ENCODE results near the gene NAGPA.

NAGPA gene

DNA sequence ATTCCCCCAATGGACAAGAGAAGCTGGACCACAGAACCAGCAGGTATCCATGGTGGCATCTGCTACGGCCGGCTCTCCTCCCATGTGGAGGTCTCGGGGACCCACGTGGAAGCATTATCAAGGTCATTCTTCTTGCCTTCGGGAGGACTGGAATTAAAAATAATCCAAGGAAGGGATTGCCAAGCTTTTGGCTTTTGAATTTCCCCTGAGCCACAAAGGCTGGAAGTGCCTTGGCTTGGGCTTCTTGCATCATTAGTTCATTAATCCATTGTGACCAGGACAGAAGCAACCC is 16.1 kb downstream of the NAGPA start:
- TF ChIP-seq CTCF (IDR thresholded peaks at IDR 0.05; ENCODE audit: poor library complexity, severe bottlenecking) = no peak
- Histone ChIP-seq H3K4me3 (ENCODE audit: severe bottlenecking) (no peak overlapping the region), H3K27me3 (ENCODE audit: insufficient read depth, poor library complexity, severe bottlenecking) (no peaks in the 10 kb centered on the region), H3K27ac (ENCODE audit: poor library complexity, severe bottlenecking) (no peak overlapping the region), H3K4me1 (ENCODE audit: insufficient read depth, poor library complexity, severe bottlenecking) (no peaks in the 10 kb centered on the region), H3K9me3 (ENCODE audit: severe bottlenecking) (no peaks in the 10 kb centered on the region), H3K36me3 (ENCODE audit: low read depth) (no peaks in the 10 kb centered on the region)
- DNase-seq (ENCODE audit: low spot score) (no peak), ATAC-seq (ENCODE audit: low read depth) (no peak)

- Histone ChIP-seq H3K36me3 (ENCODE audit: low read depth) (no peaks in the 10 kb centered on the region), H3K4me1 (ENCODE audit: insufficient read depth, poor library complexity, severe bottlenecking) (no peaks in the 10 kb centered on the region), H3K9me3 (ENCODE audit: severe bottlenecking) (no peaks in the 10 kb centered on the region), H3K4me3 (ENCODE audit: severe bottlenecking) (no peak overlapping the region), H3K27me3 (ENCODE audit: insufficient read depth, poor library complexity, severe bottlenecking) (no peaks in the 10 kb centered on the region), H3K27ac (ENCODE audit: poor library complexity, severe bottlenecking) (no peak overlapping the region)
- DNase-seq (ENCODE audit: low spot score) = no peak
- ATAC-seq (ENCODE audit: low read depth) = no peak
- no peak for TF ChIP-seq CTCF (IDR thresholded peaks at IDR 0.05; ENCODE audit: poor library complexity, severe bottlenecking)
These were observed 16.6 kb downstream of the NAGPA start for GRCh38 chr16:5016967-5017677.

GRCh38 chr16:5015887-5016286 is 17.8 kb downstream of the NAGPA start:
- Histone ChIP-seq H3K9me3 (ENCODE audit: severe bottlenecking) (no peaks in the 10 kb centered on the region), H3K36me3 (ENCODE audit: low read depth) (no peaks in the 10 kb centered on the region), H3K4me3 (ENCODE audit: severe bottlenecking) (no peak overlapping the region), H3K27me3 (ENCODE audit: insufficient read depth, poor library complexity, severe bottlenecking) (no peaks in the 10 kb centered on the region), H3K4me1 (ENCODE audit: insufficient read depth, poor library complexity, severe bottlenecking) (no peaks in the 10 kb centered on the region), H3K27ac (ENCODE audit: poor library complexity, severe bottlenecking) (no peak overlapping the region)
- no peak for ATAC-seq (ENCODE audit: low read depth)
- no peak for TF ChIP-seq CTCF (IDR thresholded peaks at IDR 0.05; ENCODE audit: poor library complexity, severe bottlenecking)
- DNase-seq (ENCODE audit: low spot score) = no peak

GRCh38 chr16:5015351-5015750 is 18.4 kb downstream of the NAGPA start:
- ATAC-seq (ENCODE audit: low read depth) (no peak), DNase-seq (ENCODE audit: low spot score) (no peak)
- Histone ChIP-seq H3K27ac (ENCODE audit: poor library complexity, severe bottlenecking) (no peak overlapping the region), H3K27me3 (ENCODE audit: insufficient read depth, poor library complexity, severe bottlenecking) (no peaks in the 10 kb centered on the region), H3K36me3 (ENCODE audit: low read depth) (no peaks in the 10 kb centered on the region), H3K4me3 (ENCODE audit: severe bottlenecking) (no peak overlapping the region), H3K4me1 (ENCODE audit: insufficient read depth, poor library complexity, severe bottlenecking) (no peaks in the 10 kb centered on the region), H3K9me3 (ENCODE audit: severe bottlenecking) (no peaks in the 10 kb centered on the region)
- no peak for TF ChIP-seq CTCF (IDR thresholded peaks at IDR 0.05; ENCODE audit: poor library complexity, severe bottlenecking)

GRCh38 chr16:5012887-5013286 is 20.8 kb downstream of the NAGPA start:
- ATAC-seq (ENCODE audit: low read depth) (no peak), DNase-seq (ENCODE audit: low spot score) (no peak)

More at GRCh38 chr16:5012887-5013286, 20.8 kb downstream of the NAGPA start:
- Histone ChIP-seq H3K4me3 (ENCODE audit: severe bottlenecking) (no peak overlapping the region), H3K4me1 (ENCODE audit: insufficient read depth, poor library complexity, severe bottlenecking) (no peaks in the 10 kb centered on the region), H3K27ac (ENCODE audit: poor library complexity, severe bottlenecking) (no peak overlapping the region), H3K36me3 (ENCODE audit: low read depth) (no peaks in the 10 kb centered on the region), H3K9me3 (ENCODE audit: severe bottlenecking) (no peaks in the 10 kb centered on the region), H3K27me3 (ENCODE audit: insufficient read depth, poor library complexity, severe bottlenecking) (no peaks in the 10 kb centered on the region)
- no peak for TF ChIP-seq CTCF (IDR thresholded peaks at IDR 0.05; ENCODE audit: poor library complexity, severe bottlenecking)

Measured in RWPE2 (cell line).